AG09319 (cell line): ENCODE results near the gene RBCK1.

ENCODE experiments used
- DNase-seq: peaks from one replicate; pipeline ENCODE4 v3.0.0-alpha.2; 2010; ENCODE audit warnings: low read depth; ENCODE audit errors: extremely low read depth
- CTCF ChIP-seq: IDR thresholded peaks from 2 replicates; pipeline ENCODE4 v1.5.1; 2011; ENCODE audit warnings: low read depth, mild to moderate bottlenecking, inconsistent platforms, low read length, moderate library complexity

The RBCK1 gene

GRCh38 chr20:438571-439469, 30.7 kb downstream of the RBCK1 start:
- no peak for TF ChIP-seq CTCF

GRCh38 chr20:440148-440547, 32.0 kb downstream of the RBCK1 start:
- no peak for TF ChIP-seq CTCF
- no peak for DNase-seq

More at GRCh38 chr20:438571-439469, 30.7 kb downstream of the RBCK1 start:
- no peak for DNase-seq

- no peak for DNase-seq
- no peak for TF ChIP-seq CTCF
Observed at GRCh38 chr20:440636-441035, 32.5 kb downstream of the RBCK1 start.

- TF ChIP-seq CTCF: no peak
- no peak for DNase-seq
Observed at GRCh38 chr20:443223-443775, 35.2 kb downstream of the RBCK1 start.

GRCh38 chr20:444117-444516, 36.0 kb downstream of the RBCK1 start:
- TF ChIP-seq CTCF: no peak
- no peak for DNase-seq

- no peak for TF ChIP-seq CTCF
- DNase-seq: no peak
Observed at GRCh38 chr20:444862-445426, 36.8 kb downstream of the RBCK1 start.
